ENCODE results near the gene PRRT4.
A peak's percentile ranks its signal among the peaks of the same experiment; 100 is the strongest.

Gene PRRT4

GRCh38 chr7:128394904-128395496, 33.5 kb upstream of the PRRT4 start:
- ChIA-PET POLR2A (no interaction called here), CTCF (interaction anchor here (0.6 to 2.2 kb wide), 6 partner anchors 14 to 48 kb away, joined by 3 to 19 read pairs (median 4); no protein-coding TSS in a partner anchor)
- no peaks in the 10 kb centered on the region for H3K4me1 ChIP-seq (ENCODE audit: control insufficient read depth, insufficient read depth, low read length)
- TF ChIP-seq HOXD13 (CRISPR knock-in tag; IDR thresholded peaks at IDR 0.05; ENCODE audit: borderline replicate concordance) (no peak), ZNF354C (tag by site-specific recombination; IDR thresholded peaks at IDR 0.05; ENCODE audit: borderline replicate concordance, low read depth) (no peak), ZNF157 (tag by site-specific recombination; IDR thresholded peaks at IDR 0.05) (no peak), KLF7 (tag by site-specific recombination; IDR thresholded peaks at IDR 0.05; ENCODE audit: borderline replicate concordance) (no peak), ZNF501 (tag by site-specific recombination; IDR thresholded peaks at IDR 0.05) (no peak)
- no peaks in the 10 kb centered on the region for H3K9me3 ChIP-seq (ENCODE audit: control insufficient read depth, insufficient read depth, low read depth, low read length)
- no peak overlapping the region for H3K27ac ChIP-seq (ENCODE audit: extremely low read depth, low read depth, low read length)
- peaks cover 9 to 73% of the 10 kb centered on the region in 2 experiments; a peak in 2 of 3 replicates for H3K36me3 ChIP-seq (ENCODE audit: control insufficient read depth in 2 of 2, insufficient read depth in 1 of 2, low read length in 2 of 2)
- H3K4me3 ChIP-seq (ENCODE audit: low read depth, low read length), result no peak overlapping the region

- H3K36me3 ChIP-seq (ENCODE audit: control insufficient read depth in 2 of 2, insufficient read depth in 1 of 2, low read length in 2 of 2), result peaks cover 9 to 65% of the 10 kb centered on the region in 2 experiments; a peak in 1 of 3 replicates
- CTCF ChIA-PET, result interaction anchor here (1.1 to 18.1 kb wide), 5 partner anchors 13 to 46 kb away, joined by 4 to 378 read pairs (median 19); partner anchors contain the start of gene RBM28
- no peak overlapping the region for H3K27ac ChIP-seq (ENCODE audit: extremely low read depth, low read depth, low read length)
- no peak overlapping the region for H3K4me3 ChIP-seq (ENCODE audit: low read depth, low read length)
- no peak for TF ChIP-seq ZNF169 (tag by site-specific recombination; IDR thresholded peaks at IDR 0.05)
- no peak for TF ChIP-seq ZNF558 (tag by site-specific recombination; IDR thresholded peaks at IDR 0.05)
- TF ChIP-seq ZFHX2 (tag by site-specific recombination; conservative IDR thresholded peaks at IDR 0.05), result no peak
- TF ChIP-seq EGR2 (tag by site-specific recombination; IDR thresholded peaks at IDR 0.05; ENCODE audit: low read depth), result no peak
- H3K9me3 ChIP-seq (ENCODE audit: control insufficient read depth, insufficient read depth, low read depth, low read length), result no peaks in the 10 kb centered on the region
- H3K4me1 ChIP-seq (ENCODE audit: control insufficient read depth, insufficient read depth, low read length), result no peaks in the 10 kb centered on the region
- POLR2A ChIA-PET, result interaction anchor here (1.1 kb wide), 1 partner anchor 50 kb away, joined by 3 read pairs; the partner anchor contains the start of gene RBM28
Observed at GRCh38 chr7:128393526-128394330, 32.2 kb upstream of the PRRT4 start.

- Histone ChIP-seq H3K4me1 (ENCODE audit: control insufficient read depth, insufficient read depth, low read length) (no peaks in the 10 kb centered on the region), H3K4me3 (ENCODE audit: low read depth, low read length) (no peak overlapping the region), H3K36me3 (ENCODE audit: control insufficient read depth in 2 of 2, insufficient read depth in 1 of 2, low read length in 2 of 2) (peaks cover 7 to 55% of the 10 kb centered on the region in 2 experiments; a peak in 1 of 3 replicates), H3K9me3 (ENCODE audit: control insufficient read depth, insufficient read depth, low read depth, low read length) (no peaks in the 10 kb centered on the region), H3K27ac (ENCODE audit: extremely low read depth, low read depth, low read length) (no peak overlapping the region)
- CTCF ChIA-PET, result interaction anchor here (0.6 to 18.1 kb wide), 5 partner anchors 34 to 257 kb away, joined by 3 to 378 read pairs (median 3); partner anchors contain the start of gene RBM28
- TF ChIP-seq PRDM4 (tag by site-specific recombination; IDR thresholded peaks at IDR 0.05) (no peak), REST (tag by site-specific recombination; IDR thresholded peaks at IDR 0.05) (no peak), GLIS2 (tag by site-specific recombination; IDR thresholded peaks at IDR 0.05) (0 out of 2 replicates have a peak, but pooled peaks have one; percentile 23), PRDM1 (tag by site-specific recombination; IDR thresholded peaks at IDR 0.05) (no peak), GFI1B (tag by site-specific recombination; IDR thresholded peaks at IDR 0.05) (no peak)
- POLR2A ChIA-PET, result interaction anchor here (0.9 to 1.1 kb wide), 2 partner anchors 18 to 49 kb away, joined by 3 read pairs; partner anchors contain the start of gene RBM28
Observed at GRCh38 chr7:128392446-128393327, 31.2 kb upstream of the PRRT4 start.
